Measurements from ENCODE around the gene PDE9A. TPM values are rescaled to one million over a fixed set of nuclear protein-coding genes. Genes with fewer than 3 reads are reported as not detected.

PDE9A gene
- total and polyA plus RNA-seq, 2 experiments from 2014 or later = 26.5 to 31.1 TPM

DNA sequence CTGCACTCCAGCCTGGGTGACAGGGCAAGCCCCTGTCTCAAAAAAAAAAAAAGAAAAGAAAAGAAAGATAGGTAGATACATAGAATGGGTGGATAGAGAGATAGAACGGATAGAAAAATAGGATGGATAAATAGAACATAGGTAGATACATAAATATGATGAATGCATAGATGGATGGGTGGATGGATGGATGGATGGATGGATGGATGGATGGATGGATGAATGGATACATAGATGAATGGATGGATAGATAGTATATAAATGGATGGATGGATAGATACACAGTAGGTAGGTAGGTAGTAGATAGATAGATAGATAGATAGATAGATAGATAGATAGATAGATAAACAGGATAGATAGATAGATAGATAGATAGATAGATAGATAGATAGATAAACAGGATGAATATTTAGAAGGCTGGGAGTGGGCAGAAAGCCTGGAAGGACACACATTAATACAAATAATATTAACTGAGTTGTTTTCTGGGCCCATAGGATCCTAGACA, 87.0 kb downstream of the PDE9A start:
- H3K27me3 ChIP-seq (ENCODE audit: insufficient read depth) = no peaks in the 10 kb centered on the region
- no peaks in the 10 kb centered on the region for H3K9me2 ChIP-seq (ENCODE audit: insufficient read depth)
- H3K4me3 ChIP-seq = no peak overlapping the region
- peaks cover 12% of the 10 kb centered on the region; the same call in 2 of the 3 replicates for H3K4me1 Mint-ChIP-seq
- H3K36me3 Mint-ChIP-seq (ENCODE audit: low read depth) = peaks cover 13% of the 10 kb centered on the region
- DNase-seq (ENCODE audit: low spot score) = no peak
- H3K4me2 ChIP-seq = no peak overlapping the region
- H2AFZ ChIP-seq = no peak overlapping the region
- no peaks in the 10 kb centered on the region for H3K79me2 ChIP-seq (replicated peaks; ENCODE audit: insufficient read depth)
- H4K20me1 ChIP-seq (replicated peaks; ENCODE audit: insufficient read depth) = no peaks in the 10 kb centered on the region; the same call in 1 of the 2 replicates
- no peaks in the 10 kb centered on the region for H3K9me3 Mint-ChIP-seq
- H3K4me1 ChIP-seq (ENCODE audit: insufficient read depth) = peaks cover 4% of the 10 kb centered on the region; the same call in 1 of the 2 replicates
- TF ChIP-seq CTCF (conservative IDR thresholded peaks at IDR 0.05; ENCODE audit: low read depth in 2 of 2) (no peak), EZH2 (IDR thresholded peaks at IDR 0.05; ENCODE audit: low read depth, unreplicated experiment) (no peak), JUNB (IDR thresholded peaks at IDR 0.05; ENCODE audit: unreplicated experiment) (no peak), STAT1 (IDR thresholded peaks at IDR 0.05; ENCODE audit: unreplicated experiment) (no peak), ZNF114 (CRISPR knock-in tag; IDR thresholded peaks at IDR 0.05) (no peak), ETS1 (IDR thresholded peaks at IDR 0.05) (no peak), CREB1 (CRISPR knock-in tag; IDR thresholded peaks at IDR 0.05; ENCODE audit: low read depth) (no peak), NANOG (IDR thresholded peaks at IDR 0.05; ENCODE audit: borderline replicate concordance) (no peak), ZNF331 (CRISPR knock-in tag; IDR thresholded peaks at IDR 0.05; ENCODE audit: low read depth) (no peak), POLR2AphosphoS5 (IDR thresholded peaks at IDR 0.05; ENCODE audit: low read depth) (no peak), EZH2phosphoT487 (IDR thresholded peaks at IDR 0.05; ENCODE audit: unreplicated experiment) (no peak)
- TF ChIP-seq, protein P1, sequence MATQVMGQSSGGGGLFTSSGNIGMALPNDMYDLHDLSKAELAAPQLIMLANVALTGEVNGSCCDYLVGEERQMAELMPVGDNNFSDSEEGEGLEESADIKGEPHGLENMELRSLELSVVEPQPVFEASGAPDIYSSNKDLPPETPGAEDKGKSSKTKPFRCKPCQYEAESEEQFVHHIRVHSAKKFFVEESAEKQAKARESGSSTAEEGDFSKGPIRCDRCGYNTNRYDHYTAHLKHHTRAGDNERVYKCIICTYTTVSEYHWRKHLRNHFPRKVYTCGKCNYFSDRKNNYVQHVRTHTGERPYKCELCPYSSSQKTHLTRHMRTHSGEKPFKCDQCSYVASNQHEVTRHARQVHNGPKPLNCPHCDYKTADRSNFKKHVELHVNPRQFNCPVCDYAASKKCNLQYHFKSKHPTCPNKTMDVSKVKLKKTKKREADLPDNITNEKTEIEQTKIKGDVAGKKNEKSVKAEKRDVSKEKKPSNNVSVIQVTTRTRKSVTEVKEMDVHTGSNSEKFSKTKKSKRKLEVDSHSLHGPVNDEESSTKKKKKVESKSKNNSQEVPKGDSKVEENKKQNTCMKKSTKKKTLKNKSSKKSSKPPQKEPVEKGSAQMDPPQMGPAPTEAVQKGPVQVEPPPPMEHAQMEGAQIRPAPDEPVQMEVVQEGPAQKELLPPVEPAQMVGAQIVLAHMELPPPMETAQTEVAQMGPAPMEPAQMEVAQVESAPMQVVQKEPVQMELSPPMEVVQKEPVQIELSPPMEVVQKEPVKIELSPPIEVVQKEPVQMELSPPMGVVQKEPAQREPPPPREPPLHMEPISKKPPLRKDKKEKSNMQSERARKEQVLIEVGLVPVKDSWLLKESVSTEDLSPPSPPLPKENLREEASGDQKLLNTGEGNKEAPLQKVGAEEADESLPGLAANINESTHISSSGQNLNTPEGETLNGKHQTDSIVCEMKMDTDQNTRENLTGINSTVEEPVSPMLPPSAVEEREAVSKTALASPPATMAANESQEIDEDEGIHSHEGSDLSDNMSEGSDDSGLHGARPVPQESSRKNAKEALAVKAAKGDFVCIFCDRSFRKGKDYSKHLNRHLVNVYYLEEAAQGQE (IDR thresholded peaks at IDR 0.05; ENCODE audit: unreplicated experiment) = no peak
- TF ChIP-seq, protein P2, sequence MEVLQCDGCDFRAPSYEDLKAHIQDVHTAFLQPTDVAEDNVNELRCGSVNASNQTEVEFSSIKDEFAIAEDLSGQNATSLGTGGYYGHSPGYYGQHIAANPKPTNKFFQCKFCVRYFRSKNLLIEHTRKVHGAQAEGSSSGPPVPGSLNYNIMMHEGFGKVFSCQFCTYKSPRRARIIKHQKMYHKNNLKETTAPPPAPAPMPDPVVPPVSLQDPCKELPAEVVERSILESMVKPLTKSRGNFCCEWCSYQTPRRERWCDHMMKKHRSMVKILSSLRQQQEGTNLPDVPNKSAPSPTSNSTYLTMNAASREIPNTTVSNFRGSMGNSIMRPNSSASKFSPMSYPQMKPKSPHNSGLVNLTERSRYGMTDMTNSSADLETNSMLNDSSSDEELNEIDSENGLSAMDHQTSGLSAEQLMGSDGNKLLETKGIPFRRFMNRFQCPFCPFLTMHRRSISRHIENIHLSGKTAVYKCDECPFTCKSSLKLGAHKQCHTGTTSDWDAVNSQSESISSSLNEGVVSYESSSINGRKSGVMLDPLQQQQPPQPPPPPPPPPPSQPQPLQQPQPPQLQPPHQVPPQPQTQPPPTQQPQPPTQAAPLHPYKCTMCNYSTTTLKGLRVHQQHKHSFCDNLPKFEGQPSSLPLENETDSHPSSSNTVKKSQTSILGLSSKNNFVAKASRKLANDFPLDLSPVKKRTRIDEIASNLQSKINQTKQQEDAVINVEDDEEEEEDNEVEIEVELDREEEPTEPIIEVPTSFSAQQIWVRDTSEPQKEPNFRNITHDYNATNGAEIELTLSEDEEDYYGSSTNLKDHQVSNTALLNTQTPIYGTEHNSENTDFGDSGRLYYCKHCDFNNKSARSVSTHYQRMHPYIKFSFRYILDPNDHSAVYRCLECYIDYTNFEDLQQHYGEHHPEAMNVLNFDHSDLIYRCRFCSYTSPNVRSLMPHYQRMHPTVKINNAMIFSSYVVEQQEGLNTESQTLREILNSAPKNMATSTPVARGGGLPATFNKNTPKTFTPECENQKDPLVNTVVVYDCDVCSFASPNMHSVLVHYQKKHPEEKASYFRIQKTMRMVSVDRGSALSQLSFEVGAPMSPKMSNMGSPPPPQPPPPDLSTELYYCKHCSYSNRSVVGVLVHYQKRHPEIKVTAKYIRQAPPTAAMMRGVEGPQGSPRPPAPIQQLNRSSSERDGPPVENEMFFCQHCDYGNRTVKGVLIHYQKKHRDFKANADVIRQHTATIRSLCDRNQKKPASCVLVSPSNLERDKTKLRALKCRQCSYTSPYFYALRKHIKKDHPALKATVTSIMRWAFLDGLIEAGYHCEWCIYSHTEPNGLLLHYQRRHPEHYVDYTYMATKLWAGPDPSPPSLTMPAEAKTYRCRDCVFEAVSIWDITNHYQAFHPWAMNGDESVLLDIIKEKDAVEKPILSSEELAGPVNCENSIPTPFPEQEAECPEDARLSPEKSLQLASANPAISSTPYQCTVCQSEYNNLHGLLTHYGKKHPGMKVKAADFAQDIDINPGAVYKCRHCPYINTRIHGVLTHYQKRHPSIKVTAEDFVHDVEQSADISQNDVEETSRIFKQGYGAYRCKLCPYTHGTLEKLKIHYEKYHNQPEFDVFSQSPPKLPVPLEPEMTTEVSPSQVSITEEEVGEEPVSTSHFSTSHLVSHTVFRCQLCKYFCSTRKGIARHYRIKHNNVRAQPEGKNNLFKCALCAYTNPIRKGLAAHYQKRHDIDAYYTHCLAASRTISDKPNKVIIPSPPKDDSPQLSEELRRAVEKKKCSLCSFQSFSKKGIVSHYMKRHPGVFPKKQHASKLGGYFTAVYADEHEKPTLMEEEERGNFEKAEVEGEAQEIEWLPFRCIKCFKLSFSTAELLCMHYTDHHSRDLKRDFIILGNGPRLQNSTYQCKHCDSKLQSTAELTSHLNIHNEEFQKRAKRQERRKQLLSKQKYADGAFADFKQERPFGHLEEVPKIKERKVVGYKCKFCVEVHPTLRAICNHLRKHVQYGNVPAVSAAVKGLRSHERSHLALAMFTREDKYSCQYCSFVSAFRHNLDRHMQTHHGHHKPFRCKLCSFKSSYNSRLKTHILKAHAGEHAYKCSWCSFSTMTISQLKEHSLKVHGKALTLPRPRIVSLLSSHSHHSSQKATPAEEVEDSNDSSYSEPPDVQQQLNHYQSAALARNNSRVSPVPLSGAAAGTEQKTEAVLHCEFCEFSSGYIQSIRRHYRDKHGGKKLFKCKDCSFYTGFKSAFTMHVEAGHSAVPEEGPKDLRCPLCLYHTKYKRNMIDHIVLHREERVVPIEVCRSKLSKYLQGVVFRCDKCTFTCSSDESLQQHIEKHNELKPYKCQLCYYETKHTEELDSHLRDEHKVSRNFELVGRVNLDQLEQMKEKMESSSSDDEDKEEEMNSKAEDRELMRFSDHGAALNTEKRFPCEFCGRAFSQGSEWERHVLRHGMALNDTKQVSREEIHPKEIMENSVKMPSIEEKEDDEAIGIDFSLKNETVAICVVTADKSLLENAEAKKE (CRISPR knock-in tag; IDR thresholded peaks at IDR 0.05) = no peak
- no peaks in the 10 kb centered on the region for H3F3A ChIP-seq (replicated peaks; ENCODE audit: low read depth)
- no peaks in the 10 kb centered on the region for H3K36me3 ChIP-seq (ENCODE audit: insufficient read depth)
- peaks cover 14% of the 10 kb centered on the region for H3K27me3 Mint-ChIP-seq (ENCODE audit: insufficient read depth, low read depth, poor library complexity)
- no peak overlapping the region for H3K4me3 Mint-ChIP-seq
- no peak for ATAC-seq
- H3K27ac ChIP-seq (ENCODE audit: low read depth) = no peak overlapping the region
- H3K27ac Mint-ChIP-seq = no peak overlapping the region
